ENCODE results near the gene ITPR1. TPM values are rescaled to one million over a fixed set of nuclear protein-coding genes. Genes with fewer than 3 reads are reported as not detected.
"Not testable (repeated sequence)": the region's sequence is repeated elsewhere in the genome, so short reads cannot be mapped to it uniquely, and the experiment has no call there.

The ITPR1 gene
- polyA plus RNA-seq (2013, experiment 1 of 2; ENCODE audit: insufficient read length) = 2.3 TPM
- 2.7 TPM for polyA plus RNA-seq (2013, experiment 2 of 2; ENCODE audit: insufficient read length)

- peak; percentile 99 for DNase-seq
These were observed at the start of gene ITPR1 for GRCh38 chr3:4493014-4493940. ITPR1 (plus strand) TSS chr3:4493348; CDS start chr3:4516492, 23,144 bp downstream.

- DNase-seq = no peak
These were observed 45.7 kb upstream of the ITPR1 start for GRCh38 chr3:4447295-4447999.

GRCh38 chr3:4448187-4448586 is 45.0 kb upstream of the ITPR1 start:
- DNase-seq = no peak

GRCh38 chr3:4449043-4449805 is 43.9 kb upstream of the ITPR1 start:
- DNase-seq = no peak

DNA sequence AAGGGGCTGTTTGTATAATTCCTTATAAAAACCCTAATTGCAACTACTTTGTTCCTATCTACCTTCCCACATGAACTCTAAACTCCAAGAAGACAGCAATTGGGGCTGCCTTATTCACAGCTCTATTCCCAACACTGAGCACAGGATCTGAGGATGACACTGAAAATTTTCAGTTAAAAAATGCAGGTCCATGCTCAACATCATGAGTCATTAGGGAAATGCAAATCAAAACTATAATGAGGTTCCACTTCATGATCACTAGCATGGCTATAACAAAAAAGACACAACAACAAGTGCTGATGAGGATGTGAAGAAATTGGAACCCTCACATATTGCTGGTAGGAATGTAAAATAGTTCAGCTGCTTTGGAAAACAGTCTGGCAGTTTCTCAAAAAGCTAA is 39.0 kb upstream of the ITPR1 start:
- DNase-seq = no peak

GRCh38 chr3:4456780-4457179 is 36.4 kb upstream of the ITPR1 start:
- not testable (repeated sequence) for DNase-seq

DNA sequence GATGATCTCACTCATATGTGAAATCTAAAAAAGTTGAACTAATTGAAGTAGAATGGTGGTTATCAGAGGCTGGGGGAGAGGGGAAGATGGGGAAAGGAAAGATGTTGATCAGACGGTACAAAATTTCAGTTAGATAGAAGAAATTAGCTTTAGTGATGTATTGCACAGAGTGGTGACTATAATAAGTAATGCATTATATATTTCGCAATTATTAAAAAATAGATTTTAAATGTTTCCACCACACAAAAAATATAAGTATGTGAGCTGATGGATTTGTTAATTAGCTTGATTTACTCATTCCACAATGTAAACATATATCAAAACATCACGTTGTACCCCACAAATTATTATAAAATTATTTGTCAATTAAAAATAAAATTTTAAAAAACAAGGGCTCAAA is 34.2 kb upstream of the ITPR1 start:
- no peak for DNase-seq

DNA sequence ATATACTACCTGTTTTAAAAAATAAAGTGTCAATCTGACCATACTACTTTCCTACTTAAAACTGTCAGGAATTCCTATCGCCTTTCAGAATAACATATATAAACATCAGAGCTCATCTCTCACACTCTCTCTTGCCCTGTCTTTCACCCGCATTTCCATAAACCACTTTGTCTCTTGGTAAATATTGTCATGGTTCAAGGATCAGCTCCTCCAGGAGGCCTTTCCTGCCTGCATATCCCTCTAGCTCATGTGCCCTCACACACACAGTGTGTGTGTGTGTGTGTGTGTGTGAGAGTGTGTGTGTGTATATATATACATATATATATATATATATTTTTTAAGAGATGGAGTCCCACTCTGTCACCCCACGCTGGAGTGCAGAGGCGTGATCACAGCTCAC is 32.8 kb upstream of the ITPR1 start:
- no peak for DNase-seq

DNA sequence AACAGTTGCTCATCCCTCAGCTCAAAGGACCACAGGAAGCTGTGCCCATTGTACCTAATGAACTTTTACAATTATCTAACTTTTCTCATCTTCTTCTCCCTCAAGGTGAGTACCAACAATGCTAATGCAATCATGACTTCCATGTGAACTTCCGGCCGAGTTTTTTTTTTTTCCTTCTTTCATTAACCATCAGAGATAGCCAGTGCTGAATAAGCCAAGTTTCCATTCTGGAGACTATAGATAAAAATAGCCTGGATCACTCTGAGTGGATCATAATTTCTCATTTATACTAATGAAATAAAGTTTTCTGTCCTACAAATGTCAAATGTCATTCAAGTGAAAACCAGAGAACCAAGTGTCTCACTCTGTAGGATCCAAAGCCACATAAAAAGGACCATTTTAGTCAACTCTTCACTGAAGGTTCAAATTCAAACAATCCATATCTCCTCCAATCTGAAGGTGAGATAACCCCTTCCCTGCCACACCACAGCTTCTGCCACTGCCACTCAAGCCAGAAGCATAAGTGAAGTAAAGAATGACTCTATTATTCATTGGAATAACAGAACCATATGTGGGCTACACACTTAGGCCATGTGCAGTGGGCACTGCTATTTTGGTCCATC is 31.6 kb upstream of the ITPR1 start:
- no peak for DNase-seq

DNA sequence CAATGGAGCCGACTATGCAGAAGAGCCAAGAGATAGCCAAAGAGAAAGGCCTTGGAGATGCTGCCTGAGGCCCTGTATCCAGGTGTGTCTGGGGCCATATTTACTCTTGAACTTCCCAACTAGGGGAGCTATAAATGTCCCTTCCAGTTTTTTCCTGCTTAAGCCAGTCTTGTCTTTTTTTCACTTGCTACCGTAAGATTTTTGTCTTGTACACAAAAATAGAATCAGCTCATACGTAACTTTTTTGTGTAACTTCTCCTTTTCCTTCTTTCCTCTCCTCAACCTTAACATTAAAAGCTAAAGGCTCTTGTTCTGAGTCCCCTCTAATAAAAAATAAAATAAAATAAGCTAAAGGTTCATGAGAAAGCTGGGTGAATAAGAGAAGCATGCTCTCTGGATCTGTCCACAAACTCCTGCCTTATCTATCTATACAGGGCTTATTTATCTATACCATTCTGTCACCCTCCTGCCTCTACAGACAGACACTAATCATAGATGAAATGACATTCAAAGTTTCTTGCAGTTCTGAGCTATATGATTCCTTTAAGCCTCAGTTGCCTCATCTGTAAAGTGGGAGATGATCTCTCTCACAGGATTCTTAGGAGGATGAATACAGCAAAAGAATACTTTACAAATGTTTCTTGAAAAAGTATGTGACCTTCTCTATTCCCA is 30.6 kb upstream of the ITPR1 start:
- no peak for DNase-seq

DNA sequence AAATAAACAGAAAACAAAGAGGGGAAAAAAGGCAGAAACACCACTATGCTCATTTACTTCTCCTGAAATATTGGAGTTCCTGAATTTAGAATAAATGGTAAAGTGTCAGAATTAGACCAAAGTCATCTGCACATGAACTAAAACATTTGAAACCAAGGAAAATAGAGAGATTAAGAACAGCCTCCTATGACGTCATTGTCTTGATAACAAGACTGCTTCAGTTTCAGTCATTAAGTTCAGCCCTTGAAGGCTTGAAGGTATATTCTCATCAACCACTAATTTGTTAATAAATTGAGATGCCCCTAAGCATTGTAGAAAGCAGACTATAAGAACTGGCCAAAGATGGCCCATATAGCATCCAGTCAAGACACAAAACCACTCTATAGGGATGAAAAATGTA is 28.6 kb upstream of the ITPR1 start:
- no peak for DNase-seq

DNA sequence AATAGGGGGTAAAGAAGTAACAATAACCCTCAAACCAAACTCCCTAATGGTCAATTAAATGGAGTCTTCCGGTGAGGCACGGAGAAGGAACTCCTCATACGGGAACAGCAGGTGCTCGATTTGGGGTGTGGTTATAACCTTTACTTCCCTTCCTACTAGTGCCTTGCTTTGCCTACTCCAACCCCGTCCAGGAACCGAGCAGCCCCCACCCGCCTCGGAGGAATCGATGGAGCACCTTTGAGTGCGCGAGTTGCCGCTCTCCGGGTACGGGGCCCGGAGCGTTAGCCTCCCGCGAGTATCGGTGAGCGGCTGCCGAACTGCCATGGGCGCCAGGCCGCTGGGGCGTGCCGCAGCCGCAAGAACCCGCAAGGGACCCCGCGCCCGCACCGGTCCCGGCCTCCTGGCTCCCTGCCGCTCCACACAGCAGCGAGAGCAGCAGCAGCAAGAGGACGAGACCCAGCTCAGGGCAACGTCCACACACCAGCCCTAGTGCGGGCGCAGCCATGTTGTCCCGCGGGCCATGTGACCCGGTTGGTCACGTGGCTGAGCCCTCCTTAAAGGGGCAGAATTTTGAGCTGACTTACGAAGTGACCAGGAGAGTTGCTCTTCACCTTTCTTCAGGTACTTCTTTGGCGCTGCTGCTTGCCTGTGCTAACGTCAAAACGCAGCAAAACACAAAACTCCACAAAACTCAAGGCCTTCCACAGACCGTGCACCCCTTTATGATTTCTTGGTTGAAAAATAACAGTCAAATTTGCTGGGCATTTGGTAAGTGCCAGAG is 26.2 kb upstream of the ITPR1 start, which contains the start of gene SUMF1:
Gene SUMF1, minus strand, starts transcription at position 529 of the 781 bp plus-strand sequence. Its CDS starts 24 bp downstream, at position 505.
- peak; percentile 80 for DNase-seq

DNA sequence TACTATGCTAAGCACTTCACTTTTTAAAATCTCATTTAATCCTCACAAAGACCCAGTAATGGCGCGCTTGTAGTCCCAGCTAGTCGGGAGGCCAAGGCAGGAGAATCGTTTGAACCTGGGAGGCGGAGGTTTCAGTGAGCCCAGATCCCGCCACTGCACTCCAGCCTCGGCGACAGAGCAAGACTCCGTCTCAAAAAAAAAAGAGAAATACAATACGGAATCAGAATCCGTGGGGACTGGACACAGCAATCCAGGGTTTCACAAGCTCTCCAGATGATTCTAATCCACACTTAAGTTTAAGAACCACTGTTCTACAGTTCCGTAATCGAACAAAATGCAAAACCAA is 25.7 kb upstream of the ITPR1 start:
- no peak for DNase-seq

GRCh38 chr3:4471907-4472306 is 21.2 kb upstream of the ITPR1 start:
- DNase-seq = no peak

DNA sequence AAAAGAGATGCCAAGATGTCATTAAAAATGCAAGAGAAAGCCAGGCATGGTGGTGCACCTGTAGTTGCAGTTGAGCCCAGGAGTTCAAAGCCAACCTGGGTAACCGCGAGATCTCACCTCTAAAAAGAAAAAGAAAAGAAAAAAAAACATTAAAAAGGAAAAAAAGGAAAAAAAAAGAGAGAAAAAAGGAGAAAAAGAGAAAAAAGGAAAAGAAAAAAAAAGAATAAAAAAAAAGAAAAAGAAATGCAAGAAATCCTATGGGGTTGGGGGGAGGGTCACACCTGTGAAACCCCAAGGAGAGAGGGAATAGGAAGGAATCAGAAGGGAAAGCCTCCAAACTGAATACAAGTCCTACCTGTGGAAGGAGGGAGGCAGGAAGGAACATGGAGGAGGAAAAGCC is 20.8 kb upstream of the ITPR1 start:
- DNase-seq = no peak

DNA sequence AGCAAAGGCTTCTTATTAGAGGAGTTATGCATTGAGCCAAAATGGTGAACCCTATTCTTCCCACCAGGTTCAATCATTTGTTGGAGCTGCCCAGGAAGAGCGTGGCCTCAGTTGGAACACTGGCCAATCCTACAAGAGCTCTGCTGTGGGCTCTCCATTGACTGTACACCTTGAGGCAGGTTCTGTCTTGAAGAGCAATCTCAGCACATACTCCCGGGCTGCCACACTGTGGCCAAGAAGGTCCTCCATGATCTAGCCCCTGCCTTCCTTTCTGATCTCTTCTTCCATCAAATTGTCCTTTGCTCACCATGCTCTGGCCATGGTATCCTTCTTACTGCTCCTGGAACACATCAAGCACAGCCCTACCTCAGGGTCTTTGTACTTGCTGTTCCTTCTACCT is 20.4 kb upstream of the ITPR1 start:
- DNase-seq = no peak

- peak; percentile 40 for DNase-seq
These were observed 18.3 kb upstream of the ITPR1 start for GRCh38 chr3:4474683-4475490.

- no peak for DNase-seq
These were observed 17.3 kb upstream of the ITPR1 start for GRCh38 chr3:4475804-4476203.

- DNase-seq = no peak
These were observed 16.7 kb upstream of the ITPR1 start for GRCh38 chr3:4476496-4476895.

DNA sequence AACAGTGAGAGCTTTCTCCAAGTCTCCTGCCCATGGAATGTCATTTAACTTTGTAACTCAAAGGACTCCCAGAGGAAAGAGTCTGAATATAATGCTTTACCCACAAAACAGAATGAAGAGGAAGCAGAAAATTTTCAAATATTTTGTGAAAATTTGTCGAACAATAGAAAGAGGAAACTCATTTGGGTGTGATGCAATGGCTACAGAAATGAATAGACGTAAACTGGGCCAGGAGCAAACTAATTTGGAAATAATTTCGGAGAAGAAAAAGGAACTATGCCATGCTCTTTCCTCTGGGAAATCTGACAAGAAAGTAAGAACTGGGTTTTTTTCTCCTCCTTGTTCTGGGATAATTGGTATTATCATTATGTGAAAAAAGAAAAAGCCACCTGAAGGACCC is 14.9 kb upstream of the ITPR1 start:
- DNase-seq = no peak

All from fibroblast of skin of scalp (primary cell).